Stimulated activated naive B cell treated with anti-CD40 and anti-IgM and Interleukin-4, amounts not matched to agents 10 μg/mL and 1 μg/mL and 100 μg/mL, for 72 hours (primary cell): Measurements from ENCODE around the gene PPP1R3F.
A peak's percentile ranks its signal among the peaks of the same experiment; 100 is the strongest.

Experiments used
- ATAC-seq, 2 donors: fragments of 150-1000 bp; cut with Tn5 transposase; replicated peaks; 2 replicates each; pipeline ENCODE4 v1.10.0; 2021; ENCODE audit warnings: moderate library complexity in 1 of 2
- DNase-seq: peaks from one replicate; pipeline ENCODE4 v3.0.0; 2021
- H3K27ac Mint-ChIP-seq: one replicate; pipeline ENCODE4 v1.8.0; 2022; ENCODE audit warnings: mild to moderate bottlenecking, mixed read lengths
- H3K27me3 Mint-ChIP-seq, 2 donors: one replicate each; pipeline ENCODE4 v1.8.0; 2022; ENCODE audit warnings: mixed read lengths in 2 of 2
- H3K36me3 Mint-ChIP-seq, 2 donors: one replicate each; pipeline ENCODE4 v1.8.0; 2022; ENCODE audit warnings: mixed read lengths in 2 of 2, mild to moderate bottlenecking in 1 of 2
- H3K4me1 Mint-ChIP-seq, 2 donors: one replicate each; pipeline ENCODE4 v1.8.0; 2022; ENCODE audit warnings: mixed read lengths in 2 of 2, mild to moderate bottlenecking in 1 of 2
- H3K4me3 Mint-ChIP-seq, 2 donors: one replicate each; pipeline ENCODE4 v1.8.0; 2022; ENCODE audit warnings: mild to moderate bottlenecking in 2 of 2, mixed read lengths in 2 of 2, moderate library complexity in 1 of 2
- H3K9me3 Mint-ChIP-seq, 2 donors: one replicate each; pipeline ENCODE4 v1.8.0; 2022; ENCODE audit warnings: mixed read lengths in 2 of 2, mild to moderate bottlenecking in 1 of 2

The PPP1R3F gene

DNA sequence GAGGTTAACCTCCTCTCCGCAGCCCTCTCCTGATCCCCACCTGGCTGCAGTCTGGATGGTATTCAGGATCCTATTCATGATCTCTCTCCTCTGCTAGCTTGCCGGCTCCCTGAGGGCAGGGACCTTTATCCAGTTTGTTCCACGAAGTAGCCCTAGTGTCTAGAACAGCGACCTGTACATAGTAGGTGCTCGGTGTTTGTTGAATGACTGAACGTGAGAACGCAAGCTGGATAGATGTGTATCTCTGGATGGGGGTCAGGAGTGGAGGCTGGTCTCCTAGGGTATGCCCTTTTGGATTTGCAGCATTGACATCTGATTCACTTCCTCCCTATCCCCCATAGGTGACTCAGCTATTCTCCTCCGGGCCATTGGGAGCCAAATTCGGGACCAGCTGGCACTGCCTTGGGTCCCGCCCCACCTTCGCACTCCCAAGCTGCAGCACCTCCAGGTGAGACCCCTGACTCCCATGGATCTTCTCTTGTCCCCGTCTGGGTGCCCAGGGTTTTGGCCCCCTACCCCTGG is 27.0 kb upstream of the PPP1R3F start:
- ATAC-seq (no peak), DNase-seq (no peak)
- no peaks in the 10 kb centered on the region for H3K9me3 Mint-ChIP-seq
- peaks cover 26 to 29% of the 10 kb centered on the region in 2 donors for H3K36me3 Mint-ChIP-seq
- peaks cover 0 to 3% of the 10 kb centered on the region in 2 donors for H3K27me3 Mint-ChIP-seq
- no peak overlapping the region for H3K27ac Mint-ChIP-seq
- H3K4me1 Mint-ChIP-seq = peaks cover 5 to 12% of the 10 kb centered on the region in 2 donors
- no peak overlapping the region for H3K4me3 Mint-ChIP-seq

DNA sequence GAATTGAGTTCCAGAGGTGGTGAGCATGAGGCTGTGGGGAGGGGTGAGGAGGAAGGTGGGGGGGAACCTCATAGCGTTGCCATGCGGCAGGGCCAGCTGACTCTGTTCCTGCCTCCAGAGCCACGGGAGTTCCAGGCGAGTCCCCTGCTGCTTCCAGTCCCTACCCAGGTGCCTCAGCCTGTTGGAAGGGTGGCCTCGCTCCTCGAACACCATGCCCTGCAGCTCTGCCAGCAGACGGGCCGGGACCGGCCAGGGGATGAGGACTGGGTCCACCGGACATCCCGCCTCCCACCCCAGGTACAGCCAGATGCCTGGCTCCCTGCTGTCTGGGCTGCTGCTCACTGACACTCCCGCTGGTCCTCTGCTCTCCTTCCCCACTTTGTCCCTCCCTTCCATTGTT is 26.4 kb upstream of the PPP1R3F start:
- peaks cover 26 to 30% of the 10 kb centered on the region in 2 donors for H3K36me3 Mint-ChIP-seq
- no peaks in the 10 kb centered on the region for H3K9me3 Mint-ChIP-seq

DNA sequence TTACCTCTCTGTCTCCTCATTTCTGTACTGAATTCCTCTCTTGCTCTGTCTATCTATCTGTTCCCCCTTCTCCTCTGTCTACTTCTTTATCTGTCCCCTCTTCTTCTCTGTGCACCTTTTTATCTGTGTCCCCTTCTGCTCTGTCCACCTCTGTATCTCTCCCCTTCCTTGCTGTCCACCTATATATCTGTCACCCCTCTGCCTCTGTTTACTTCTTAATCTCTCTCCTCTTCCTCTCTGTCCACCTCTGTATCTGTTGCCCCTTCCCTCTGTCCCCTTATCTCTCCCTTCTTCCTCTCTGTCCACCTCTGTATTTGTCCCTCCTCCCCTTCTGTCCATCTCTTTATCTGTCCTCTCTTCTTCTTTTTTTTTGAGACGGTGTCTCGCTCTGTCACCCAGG is 25.4 kb upstream of the PPP1R3F start:
- H3K36me3 Mint-ChIP-seq = peaks cover 28 to 32% of the 10 kb centered on the region in 2 donors
- no peak for DNase-seq
- H3K27me3 Mint-ChIP-seq = peaks cover 0 to 3% of the 10 kb centered on the region in 2 donors
- no peak overlapping the region for H3K4me3 Mint-ChIP-seq
- ATAC-seq = no peak
- H3K9me3 Mint-ChIP-seq = no peaks in the 10 kb centered on the region
- no peak overlapping the region for H3K27ac Mint-ChIP-seq
- H3K4me1 Mint-ChIP-seq = peaks cover 4 to 12% of the 10 kb centered on the region in 2 donors

More for the DNA sequence above, 26.4 kb upstream of the PPP1R3F start:
- peaks cover 0 to 3% of the 10 kb centered on the region in 2 donors for H3K27me3 Mint-ChIP-seq
- DNase-seq (no peak), ATAC-seq (no peak)
- H3K4me1 Mint-ChIP-seq = peaks cover 5 to 12% of the 10 kb centered on the region in 2 donors
- no peak overlapping the region for H3K27ac Mint-ChIP-seq
- no peak overlapping the region for H3K4me3 Mint-ChIP-seq

DNA sequence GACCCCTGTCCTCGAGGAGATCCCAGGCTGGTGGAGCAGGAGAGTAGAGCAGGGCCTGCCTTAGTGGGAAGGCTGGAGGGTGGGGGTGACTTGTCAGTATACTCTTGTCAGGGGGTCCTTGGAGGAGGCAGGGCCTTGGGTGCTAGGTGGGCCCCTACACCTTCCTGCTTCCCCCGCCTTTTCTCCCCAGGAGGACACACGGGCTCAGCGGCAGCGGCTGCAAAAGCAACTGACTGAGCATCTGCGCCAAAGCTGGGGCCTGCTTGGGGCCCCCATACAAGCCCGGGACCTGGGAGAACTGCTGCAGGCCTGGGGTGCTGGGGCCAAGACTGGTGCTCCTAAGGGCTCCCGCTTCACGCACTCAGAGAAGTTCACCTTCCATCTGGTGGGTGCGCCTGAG is 23.1 kb upstream of the PPP1R3F start:
- H3K36me3 Mint-ChIP-seq = peaks cover 33 to 46% of the 10 kb centered on the region in 2 donors
- no peak for ATAC-seq
- H3K4me3 Mint-ChIP-seq = no peak overlapping the region
- H3K27ac Mint-ChIP-seq = peak overlapping the region; percentile 42
- no peaks in the 10 kb centered on the region for H3K9me3 Mint-ChIP-seq
- H3K27me3 Mint-ChIP-seq = peaks cover 0 to 3% of the 10 kb centered on the region in 2 donors
- no peak for DNase-seq
- peaks cover 3 to 12% of the 10 kb centered on the region in 2 donors for H3K4me1 Mint-ChIP-seq

DNA sequence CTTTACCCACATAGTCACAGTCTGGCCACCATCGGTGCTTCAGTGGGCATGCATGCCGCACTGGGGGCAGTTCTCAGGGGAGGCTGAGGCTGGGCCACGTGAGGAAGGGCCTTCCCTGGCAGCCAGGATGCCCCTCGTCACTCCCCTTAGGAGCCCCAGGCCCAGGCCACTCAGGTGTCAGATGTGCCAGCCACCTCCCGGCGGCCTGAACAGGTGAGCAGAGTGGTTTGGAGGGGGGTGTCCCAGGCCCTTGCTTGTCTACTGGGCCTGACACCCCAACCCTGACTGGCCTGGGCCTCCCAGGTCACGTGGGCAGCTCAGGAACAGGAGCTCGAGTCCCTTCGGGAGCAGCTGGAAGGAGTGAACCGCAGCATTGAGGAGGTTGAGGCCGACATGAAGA is 22.2 kb upstream of the PPP1R3F start:
- ATAC-seq (no peak), DNase-seq (no peak)
- Mint-ChIP-seq H3K9me3 (no peaks in the 10 kb centered on the region), H3K27ac (no peak overlapping the region), H3K4me3 (no peak overlapping the region), H3K36me3 (peaks cover 37 to 52% of the 10 kb centered on the region in 2 donors), H3K4me1 (peaks cover 4 to 17% of the 10 kb centered on the region in 2 donors), H3K27me3 (peaks cover 0 to 3% of the 10 kb centered on the region in 2 donors)

DNA sequence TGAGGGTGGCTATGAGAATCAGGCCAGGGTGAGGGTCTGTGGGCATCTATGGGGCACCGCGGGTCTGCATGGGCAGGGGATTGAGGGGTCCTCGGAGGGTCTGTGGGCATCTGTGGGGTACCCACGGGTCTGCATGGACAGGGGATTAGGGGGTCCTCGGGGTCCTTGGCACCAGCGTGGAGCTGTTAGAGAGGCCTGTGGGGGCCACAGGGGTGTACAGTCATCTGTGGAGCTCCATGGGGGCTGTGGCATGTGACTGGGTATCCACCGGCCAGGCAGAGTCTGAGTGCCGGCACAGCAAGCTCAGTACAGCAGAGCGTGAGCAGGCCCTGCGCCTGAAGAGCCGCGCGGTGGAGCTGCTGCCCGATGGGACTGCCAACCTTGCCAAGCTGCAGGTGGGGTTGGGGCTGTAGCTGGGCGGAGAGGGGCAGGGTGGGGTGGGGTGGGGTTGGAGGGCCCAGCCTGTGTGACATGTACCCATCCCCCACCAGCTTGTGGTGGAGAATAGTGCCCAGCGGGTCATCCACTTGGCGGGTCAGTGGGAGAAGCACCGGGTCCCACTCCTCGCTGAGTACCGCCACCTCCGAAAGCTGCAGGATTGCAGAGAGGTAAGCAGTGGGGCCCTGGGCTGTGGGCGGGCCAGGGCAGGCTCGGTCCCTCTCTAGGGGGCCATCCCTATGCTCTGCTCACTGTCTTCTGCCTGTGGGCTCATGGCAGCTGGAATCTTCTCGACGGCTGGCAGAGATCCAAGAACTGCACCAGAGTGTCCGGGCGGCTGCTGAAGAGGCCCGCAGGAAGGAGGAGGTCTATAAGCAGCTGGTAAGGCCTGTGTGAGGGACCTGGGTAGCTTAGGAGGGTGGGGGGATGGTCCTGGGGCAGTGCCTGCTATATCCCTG is 21.4 kb upstream of the PPP1R3F start:
- ATAC-seq = no peak
- no peak for DNase-seq
- peaks cover 0 to 3% of the 10 kb centered on the region in 2 donors for H3K27me3 Mint-ChIP-seq
- H3K36me3 Mint-ChIP-seq = peaks cover 37 to 52% of the 10 kb centered on the region in 2 donors
- no peak overlapping the region for H3K27ac Mint-ChIP-seq
- peaks cover 8 to 25% of the 10 kb centered on the region in 2 donors for H3K4me1 Mint-ChIP-seq
- no peaks in the 10 kb centered on the region for H3K9me3 Mint-ChIP-seq
- H3K4me3 Mint-ChIP-seq = no peak overlapping the region

DNA sequence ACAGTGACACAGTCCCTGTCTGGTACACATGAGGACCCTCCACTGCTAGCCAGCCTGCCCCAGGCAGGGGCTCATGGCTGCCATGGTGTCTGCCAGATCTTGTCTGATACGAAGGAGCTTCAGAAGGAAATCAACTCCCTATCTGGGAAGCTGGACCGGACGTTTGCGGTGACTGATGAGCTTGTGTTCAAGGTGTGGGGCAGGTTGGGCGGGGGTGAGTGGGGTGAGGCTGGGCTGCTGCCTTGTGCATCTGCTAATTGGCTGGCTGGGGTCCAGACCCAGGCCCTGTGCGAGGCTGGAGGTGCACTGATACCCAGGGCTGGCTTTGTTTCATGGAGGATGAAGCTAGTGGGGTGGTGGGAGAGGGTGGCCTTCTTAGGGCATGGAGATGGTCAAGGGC is 20.5 kb upstream of the PPP1R3F start:
- no peaks in the 10 kb centered on the region for H3K27me3 Mint-ChIP-seq
- peaks cover 31 to 46% of the 10 kb centered on the region in 2 donors for H3K36me3 Mint-ChIP-seq
- H3K4me1 Mint-ChIP-seq = peaks cover 9 to 28% of the 10 kb centered on the region in 2 donors
- no peak overlapping the region for H3K4me3 Mint-ChIP-seq
- DNase-seq = no peak
- H3K27ac Mint-ChIP-seq = no peak overlapping the region
- H3K9me3 Mint-ChIP-seq = no peaks in the 10 kb centered on the region
- no peak for ATAC-seq

DNA sequence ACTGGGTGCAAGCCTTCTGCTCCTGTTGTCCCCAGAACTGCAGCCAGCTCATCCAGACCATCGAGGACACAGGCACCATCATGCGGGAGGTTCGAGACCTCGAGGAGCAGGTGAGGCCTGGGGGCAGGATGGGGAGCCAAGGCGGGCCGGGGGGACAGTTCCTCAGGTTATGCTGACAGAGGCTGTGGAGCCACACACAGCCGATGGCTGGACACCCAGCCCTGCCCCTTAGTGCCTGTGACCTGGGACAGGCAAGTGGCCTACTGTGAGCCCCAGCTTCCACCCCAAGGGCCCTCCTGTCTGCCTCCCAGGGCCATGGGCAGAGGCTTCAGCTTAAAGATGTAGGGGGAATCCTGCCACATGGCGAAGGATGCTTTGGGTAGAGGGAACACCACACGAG is 20.0 kb upstream of the PPP1R3F start:
- H3K4me3 Mint-ChIP-seq = no peak overlapping the region
- ATAC-seq (no peak), DNase-seq (no peak)
- no peaks in the 10 kb centered on the region for H3K27me3 Mint-ChIP-seq
- peaks cover 26 to 42% of the 10 kb centered on the region in 2 donors for H3K36me3 Mint-ChIP-seq
- H3K9me3 Mint-ChIP-seq = no peaks in the 10 kb centered on the region
- peaks cover 9 to 22% of the 10 kb centered on the region in 2 donors for H3K4me1 Mint-ChIP-seq
- no peak overlapping the region for H3K27ac Mint-ChIP-seq

DNA sequence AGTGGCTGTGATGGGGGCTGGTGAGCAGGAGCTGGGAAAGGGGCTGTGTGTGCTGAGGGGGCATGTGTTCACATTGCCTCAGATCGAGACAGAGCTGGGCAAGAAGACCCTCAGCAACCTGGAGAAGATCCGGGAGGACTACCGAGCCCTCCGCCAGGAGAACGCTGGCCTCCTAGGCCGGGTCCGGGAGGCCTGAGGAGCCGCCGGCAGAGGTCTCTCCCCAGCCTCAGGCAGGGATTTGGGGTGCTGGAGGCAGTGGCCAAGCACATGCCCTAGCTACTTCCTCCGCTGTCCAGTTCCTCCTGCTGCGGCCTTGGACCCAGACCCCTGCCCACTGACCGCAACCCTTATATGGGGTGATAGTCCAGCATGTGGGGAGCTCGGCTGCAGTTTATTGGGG is 19.5 kb upstream of the PPP1R3F start:
- no peak for DNase-seq
- no peaks in the 10 kb centered on the region for H3K27me3 Mint-ChIP-seq
- no peak overlapping the region for H3K27ac Mint-ChIP-seq
- H3K9me3 Mint-ChIP-seq = no peaks in the 10 kb centered on the region
- peaks cover 9 to 18% of the 10 kb centered on the region in 2 donors for H3K4me1 Mint-ChIP-seq
- ATAC-seq = no peak
- no peak overlapping the region for H3K4me3 Mint-ChIP-seq
- H3K36me3 Mint-ChIP-seq = peaks cover 23 to 39% of the 10 kb centered on the region in 2 donors

DNA sequence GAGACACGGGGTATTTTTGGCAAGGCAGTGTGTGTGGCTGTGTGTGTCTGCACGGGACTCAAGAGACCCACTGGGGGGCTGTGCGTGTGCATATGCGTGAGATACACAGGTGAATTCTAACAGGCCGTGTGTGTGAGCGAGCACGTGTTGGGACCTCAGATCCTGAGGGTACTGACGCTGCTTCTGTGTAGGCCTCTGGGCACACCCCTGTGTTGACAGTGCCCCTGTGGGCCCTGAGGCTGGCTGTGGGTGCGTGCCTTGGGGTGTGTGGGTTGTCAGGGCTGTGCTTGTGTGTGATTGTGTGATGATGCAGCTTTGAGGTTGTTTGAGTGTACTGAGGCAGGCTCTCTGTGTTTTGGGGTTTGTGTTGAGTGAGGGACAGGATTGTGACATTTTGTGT is 19.0 kb upstream of the PPP1R3F start:
- H3K27ac Mint-ChIP-seq = no peak overlapping the region
- ATAC-seq (no peak), DNase-seq (no peak)
- no peak overlapping the region for H3K4me3 Mint-ChIP-seq
- H3K9me3 Mint-ChIP-seq = no peaks in the 10 kb centered on the region
- peaks cover 9 to 17% of the 10 kb centered on the region in 2 donors for H3K4me1 Mint-ChIP-seq
- peaks cover 24 to 39% of the 10 kb centered on the region in 2 donors for H3K36me3 Mint-ChIP-seq
- no peaks in the 10 kb centered on the region for H3K27me3 Mint-ChIP-seq

DNA sequence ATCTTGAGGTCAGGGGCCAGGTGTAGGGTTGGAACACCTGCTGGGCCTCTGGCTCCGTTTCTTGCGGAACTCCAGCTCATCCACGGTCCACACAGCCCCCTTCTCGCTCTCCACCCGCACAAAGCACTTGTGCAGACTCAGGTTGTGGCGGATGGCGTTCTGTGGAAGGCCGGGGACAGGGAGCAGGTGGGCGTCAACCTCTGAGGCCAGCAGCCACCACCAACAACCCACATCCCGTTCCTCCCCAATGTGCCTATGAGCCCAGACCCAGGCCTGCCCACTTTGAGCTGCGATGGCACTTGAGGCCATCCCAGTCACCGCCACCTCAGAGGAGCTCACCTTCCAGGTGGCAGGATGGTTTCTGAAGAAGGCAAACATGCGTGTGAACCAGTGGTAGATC is 18.3 kb upstream of the PPP1R3F start:
- H3K9me3 Mint-ChIP-seq = no peaks in the 10 kb centered on the region
- H3K4me1 Mint-ChIP-seq = peaks cover 9 to 17% of the 10 kb centered on the region in 2 donors
- H3K36me3 Mint-ChIP-seq = peaks cover 26 to 37% of the 10 kb centered on the region in 2 donors
- no peaks in the 10 kb centered on the region for H3K27me3 Mint-ChIP-seq
- DNase-seq (no peak), ATAC-seq (no peak)
- no peak overlapping the region for H3K4me3 Mint-ChIP-seq
- H3K27ac Mint-ChIP-seq = no peak overlapping the region

DNA sequence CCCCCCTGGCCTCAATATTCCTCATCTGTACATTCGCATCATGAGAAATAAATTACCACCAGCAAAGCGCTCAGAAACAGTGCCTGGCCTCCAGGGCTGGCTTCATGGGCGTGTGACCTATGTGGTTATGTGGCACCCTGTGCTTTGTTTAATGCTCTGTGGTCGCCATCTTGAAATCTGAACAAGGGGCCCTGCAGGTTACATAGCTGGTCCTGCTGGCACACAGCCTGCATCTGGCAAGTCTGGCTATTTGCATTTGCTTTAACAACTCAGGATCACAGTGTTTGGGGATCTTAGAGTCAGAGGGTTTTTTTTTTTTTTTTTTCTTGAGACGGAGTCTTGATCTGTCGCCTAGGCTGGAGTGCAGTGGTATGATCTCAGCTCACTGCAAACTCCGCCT is 15.0 kb upstream of the PPP1R3F start:
- no peak overlapping the region for H3K4me3 Mint-ChIP-seq
- no peaks in the 10 kb centered on the region for H3K9me3 Mint-ChIP-seq
- H3K36me3 Mint-ChIP-seq = peaks cover 22 to 28% of the 10 kb centered on the region in 2 donors
- ATAC-seq (no peak), DNase-seq (no peak)
- H3K27me3 Mint-ChIP-seq = no peaks in the 10 kb centered on the region
- peaks cover 17 to 37% of the 10 kb centered on the region in 2 donors for H3K4me1 Mint-ChIP-seq
- H3K27ac Mint-ChIP-seq = no peak overlapping the region

DNA sequence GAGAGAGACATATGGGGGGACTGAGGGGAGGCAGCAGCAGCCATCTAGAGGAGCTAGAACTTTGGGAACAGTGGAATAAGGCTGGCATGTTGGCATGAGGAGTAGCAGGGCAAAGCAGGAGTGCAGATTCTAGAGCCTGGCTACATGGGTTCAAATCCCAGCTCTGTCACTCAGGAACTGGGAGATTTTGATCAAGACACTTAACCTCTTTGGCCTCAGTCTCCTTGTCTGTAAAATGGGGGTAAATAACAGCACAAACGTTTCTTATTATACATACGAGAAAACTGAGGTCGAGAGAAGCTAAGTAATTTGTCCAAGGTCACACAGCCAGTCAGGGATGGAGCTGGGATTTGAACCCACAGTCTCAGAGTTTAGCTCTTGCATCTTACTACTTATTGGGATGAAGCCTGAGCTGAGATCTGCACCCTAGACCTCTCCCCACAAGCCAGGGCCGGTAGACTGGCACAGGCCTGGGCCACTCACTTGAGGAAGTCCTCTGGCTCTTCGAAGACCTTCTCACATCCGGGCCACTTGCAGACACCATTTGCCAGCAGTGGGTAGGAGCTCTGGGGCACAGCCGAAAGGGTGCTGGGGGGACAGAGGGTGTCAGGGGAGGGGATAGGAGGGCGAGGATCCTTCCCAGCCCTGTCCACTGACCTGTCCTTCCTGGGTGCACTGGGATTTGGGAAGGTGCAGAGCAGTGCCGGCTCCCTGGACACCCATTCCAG is 13.2 kb upstream of the PPP1R3F start:
- no peak overlapping the region for H3K4me3 Mint-ChIP-seq
- H3K4me1 Mint-ChIP-seq = peaks cover 17 to 41% of the 10 kb centered on the region in 2 donors
- peaks cover 14 to 17% of the 10 kb centered on the region in 2 donors for H3K36me3 Mint-ChIP-seq
- H3K9me3 Mint-ChIP-seq = no peaks in the 10 kb centered on the region
- ATAC-seq = no peak
- no peak for DNase-seq
- peaks cover 0 to under 1% of the 10 kb centered on the region in 2 donors for H3K27me3 Mint-ChIP-seq
- no peak overlapping the region for H3K27ac Mint-ChIP-seq

DNA sequence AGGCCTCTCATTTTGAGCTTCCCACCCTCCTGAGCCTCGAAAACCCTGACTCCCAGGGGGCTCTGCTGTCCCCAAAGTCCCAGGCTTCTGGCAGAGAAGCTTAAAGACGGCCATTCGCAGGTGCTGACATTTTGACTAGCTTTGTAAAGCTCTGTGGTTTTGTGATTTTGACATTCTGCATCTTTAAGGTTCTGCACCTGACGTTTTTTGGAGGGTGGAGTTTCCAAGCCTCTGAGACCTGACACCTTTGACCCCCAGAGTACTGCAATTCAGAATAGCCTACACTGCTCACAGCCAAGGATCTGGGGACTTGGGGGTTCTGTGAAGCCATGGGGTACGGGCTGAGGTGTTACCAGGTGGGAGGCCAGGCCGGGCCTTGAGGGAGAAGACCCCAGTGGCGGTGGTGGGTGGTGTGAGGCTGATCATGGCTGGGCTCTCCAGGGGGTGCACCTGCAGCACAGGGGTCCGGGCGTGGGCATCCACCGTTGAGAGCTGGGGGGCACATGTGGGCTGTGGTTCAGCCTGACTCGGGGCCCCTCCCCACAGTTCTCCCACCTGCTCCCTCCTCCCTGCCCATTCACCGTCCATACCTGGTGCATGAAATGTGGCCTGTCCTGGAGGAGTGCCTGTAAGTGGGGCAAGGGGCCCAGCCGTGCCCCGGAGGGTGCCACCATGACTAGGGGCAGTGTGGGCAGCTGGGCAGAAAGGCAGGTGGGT is 12.4 kb upstream of the PPP1R3F start:
- peaks cover 6 to 13% of the 10 kb centered on the region in 2 donors for H3K36me3 Mint-ChIP-seq
- peak overlapping the region in 1 of 2 donors; percentile 11 for H3K4me3 Mint-ChIP-seq
- H3K27ac Mint-ChIP-seq = no peak overlapping the region
- ATAC-seq = peak; percentile 36 to 53
- peaks cover 6 to 7% of the 10 kb centered on the region in 2 donors for H3K27me3 Mint-ChIP-seq
- DNase-seq = no peak
- H3K9me3 Mint-ChIP-seq = no peaks in the 10 kb centered on the region
- peaks cover 16 to 37% of the 10 kb centered on the region in 2 donors for H3K4me1 Mint-ChIP-seq
